ENCODE data around the gene TECPR1.

TECPR1 gene

DNA sequence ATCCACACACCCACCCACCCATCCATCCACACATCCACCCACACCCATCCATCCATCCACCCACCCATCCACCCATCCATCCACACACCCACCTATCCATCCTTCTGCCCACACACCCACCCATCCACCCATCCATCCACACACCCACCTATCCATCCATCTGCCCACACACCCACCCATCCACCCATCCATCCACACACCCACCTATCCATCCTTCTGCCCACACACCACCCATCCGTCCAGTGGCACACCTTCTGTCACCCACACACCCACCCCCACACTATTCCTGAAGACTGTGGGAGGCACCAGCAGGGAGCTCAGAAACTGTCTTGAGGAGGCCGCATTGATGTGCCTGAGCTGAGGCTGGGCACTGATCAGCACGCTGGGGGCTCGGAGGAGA is 9.1 kb downstream of the TECPR1 start:
- H3K4me2 ChIP-seq (ENCODE audit: low read depth, low read length), result no peak overlapping the region
- H3K27me3 ChIP-seq (replicated peaks; ENCODE audit: insufficient read depth, low read length), result no peaks in the 10 kb centered on the region
- H4K20me1 ChIP-seq (ENCODE audit: insufficient read depth, low read length), result no peaks in the 10 kb centered on the region
- H3K9me3 ChIP-seq (replicated peaks; ENCODE audit: insufficient read depth, low read length), result no peaks in the 10 kb centered on the region
- H3K4me3 ChIP-seq (ENCODE audit: low read length), result no peak overlapping the region
- DNase-seq, result no peak
- no peaks in the 10 kb centered on the region for H3K36me3 ChIP-seq (replicated peaks; ENCODE audit: insufficient read depth, low read length)
- H3K9me2 ChIP-seq (replicated peaks; ENCODE audit: insufficient read depth, low read length), result no peaks in the 10 kb centered on the region
- H3K79me2 ChIP-seq (ENCODE audit: low read length), result 0 out of 2 replicates have a peak, but pooled peaks cover under 1% of the 10 kb centered on the region
- H2AFZ ChIP-seq (ENCODE audit: low read length), result no peak overlapping the region
- no peaks in the 10 kb centered on the region for H3F3A ChIP-seq (ENCODE audit: insufficient read depth, low read length)
- TF ChIP-seq CTCF (IDR thresholded peaks at IDR 0.05; ENCODE audit: low read length) (no peak), EZH2 (optimal IDR thresholded peaks at IDR 0.05; ENCODE audit: low read depth, low read length) (no peak), EZH2phosphoT487 (IDR thresholded peaks at IDR 0.05; ENCODE audit: low read length) (no peak)
- no peak overlapping the region for H3K9ac ChIP-seq (ENCODE audit: low read length)
- H3K4me1 ChIP-seq (ENCODE audit: low read length), result no peaks in the 10 kb centered on the region
- no peak overlapping the region for H3K27ac ChIP-seq (ENCODE audit: low read length)

DNA sequence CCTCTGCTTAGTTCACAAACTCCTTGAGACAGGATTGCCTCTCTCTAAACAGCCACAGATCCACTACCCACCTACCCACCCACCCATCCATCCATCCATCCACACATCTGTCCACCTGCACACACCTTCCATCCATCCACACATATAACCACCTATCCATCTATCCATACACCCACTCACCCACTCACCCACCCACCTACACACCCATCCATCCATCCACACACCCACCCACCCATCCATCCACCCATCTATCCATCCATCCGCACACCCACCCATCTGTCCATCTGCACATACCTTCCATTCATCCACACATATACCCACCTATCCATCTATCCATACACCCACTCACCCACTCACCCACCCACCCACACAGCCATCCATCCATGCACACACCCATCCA is 9.7 kb downstream of the TECPR1 start:
- no peak overlapping the region for H2AFZ ChIP-seq (ENCODE audit: low read length)
- H3K79me2 ChIP-seq (ENCODE audit: low read length), result no peaks in the 10 kb centered on the region
- no peak overlapping the region for H3K4me3 ChIP-seq (ENCODE audit: low read length)
- H3K9me2 ChIP-seq (replicated peaks; ENCODE audit: insufficient read depth, low read length), result no peaks in the 10 kb centered on the region
- H3K27ac ChIP-seq (ENCODE audit: low read length), result no peak overlapping the region
- no peaks in the 10 kb centered on the region for H3K9me3 ChIP-seq (replicated peaks; ENCODE audit: insufficient read depth, low read length)
- H3K36me3 ChIP-seq (replicated peaks; ENCODE audit: insufficient read depth, low read length), result no peaks in the 10 kb centered on the region
- no peaks in the 10 kb centered on the region for H3F3A ChIP-seq (ENCODE audit: insufficient read depth, low read length)
- H3K4me1 ChIP-seq (ENCODE audit: low read length), result no peaks in the 10 kb centered on the region
- no peaks in the 10 kb centered on the region for H4K20me1 ChIP-seq (ENCODE audit: insufficient read depth, low read length)
- TF ChIP-seq EZH2 (optimal IDR thresholded peaks at IDR 0.05; ENCODE audit: low read depth, low read length) (no peak), CTCF (IDR thresholded peaks at IDR 0.05; ENCODE audit: low read length) (no peak), EZH2phosphoT487 (IDR thresholded peaks at IDR 0.05; ENCODE audit: low read length) (no peak)
- no peak overlapping the region for H3K9ac ChIP-seq (ENCODE audit: low read length)
- DNase-seq, result no peak
- H3K4me2 ChIP-seq (ENCODE audit: low read depth, low read length), result no peak overlapping the region
- no peaks in the 10 kb centered on the region for H3K27me3 ChIP-seq (replicated peaks; ENCODE audit: insufficient read depth, low read length)

GRCh38 chr7:98241674-98242241 is 10.3 kb downstream of the TECPR1 start:
- Histone ChIP-seq H4K20me1 (ENCODE audit: insufficient read depth, low read length) (no peaks in the 10 kb centered on the region), H3K79me2 (ENCODE audit: low read length) (no peaks in the 10 kb centered on the region), H3K9me3 (replicated peaks; ENCODE audit: insufficient read depth, low read length) (no peaks in the 10 kb centered on the region), H3K4me2 (ENCODE audit: low read depth, low read length) (no peak overlapping the region), H3K27ac (ENCODE audit: low read length) (no peak overlapping the region), H3K4me3 (ENCODE audit: low read length) (no peak overlapping the region), H2AFZ (ENCODE audit: low read length) (no peak overlapping the region), H3K4me1 (ENCODE audit: low read length) (no peaks in the 10 kb centered on the region), H3K9ac (ENCODE audit: low read length) (no peak overlapping the region), H3K27me3 (replicated peaks; ENCODE audit: insufficient read depth, low read length) (no peaks in the 10 kb centered on the region), H3K9me2 (replicated peaks; ENCODE audit: insufficient read depth, low read length) (no peaks in the 10 kb centered on the region), H3F3A (ENCODE audit: insufficient read depth, low read length) (no peaks in the 10 kb centered on the region), H3K36me3 (replicated peaks; ENCODE audit: insufficient read depth, low read length) (no peaks in the 10 kb centered on the region)
- TF ChIP-seq EZH2phosphoT487 (IDR thresholded peaks at IDR 0.05; ENCODE audit: low read length) (no peak), EZH2 (optimal IDR thresholded peaks at IDR 0.05; ENCODE audit: low read depth, low read length) (no peak), CTCF (IDR thresholded peaks at IDR 0.05; ENCODE audit: low read length) (no peak)
- no peak for DNase-seq
